Gastroesophageal sphincter (tissue), 4 donors: ENCODE data around the gene FN3K. TPM values are rescaled to one million over a fixed set of nuclear protein-coding genes. Genes with fewer than 3 reads are reported as not detected.
"Not testable (repeated sequence)": the region's sequence is repeated elsewhere in the genome, so short reads cannot be mapped to it uniquely, and the experiment has no call there.

Experiments
- ATAC-seq: fragments of 150-250 bp; one replicate; pipeline ENCODE4 v1.9.1; 2016; ENCODE audit warnings: mild to moderate bottlenecking, moderate library complexity
- H3K27ac ChIP-seq, 4 donors: fragments of 200-600 bp; sonication (generic) in 3 of 4; 1 replicate in 3 of 4; 2 replicates in 1 of 4; pipeline ENCODE4 v1.5.1; 2016 to 2019
- H3K27me3 ChIP-seq: fragments of 200-600 bp; sonication (generic); one replicate; pipeline ENCODE4 v1.5.1; 2019
- H3K36me3 ChIP-seq, 2 donors: fragments of 200-600 bp; sonication (generic); one replicate each; pipeline ENCODE4 v1.5.1; 2019; ENCODE audit warnings: control low read depth in 1 of 2
- H3K4me1 ChIP-seq, 3 donors: fragments of 200-600 bp; sonication (generic); 1 replicate in 2 of 3; 2 replicates in 1 of 3; pipeline ENCODE4 v1.5.1; 2016 to 2019; ENCODE audit warnings: control low read depth in 2 of 3
- H3K4me3 ChIP-seq, 2 donors: fragments of 200-600 bp; sonication (generic); one replicate each; pipeline ENCODE4 v1.5.1; 2019; ENCODE audit warnings: mild to moderate bottlenecking in 1 of 2, moderate library complexity in 1 of 2
- H3K9me3 ChIP-seq, 3 donors: fragments of 200-600 bp; sonication (generic); one replicate each; pipeline ENCODE4 v1.5.1; 2017 to 2019; ENCODE audit warnings: control low read depth in 2 of 3
- CTCF ChIP-seq, 4 experiments: fragments of 200-600 bp in 2 of 4; fragments of 450-650 bp in 2 of 4; sonication (generic) in 1 of 4; IDR thresholded peaks; one replicate each; pipeline ENCODE4 v1.5.1; 2017 to 2019; ENCODE audit warnings: antibody characterized with exemption in 4 of 4, mild to moderate bottlenecking in 2 of 4, moderate library complexity in 2 of 4
- EP300 ChIP-seq: sonication (generic); formaldehyde crosslinking; IDR thresholded peaks from one replicate; pipeline ENCODE4 v1.6.1; 2017; ENCODE audit warnings: antibody characterized with exemption, mild to moderate bottlenecking
- POLR2A ChIP-seq, 2 donors: fragments of 450-650 bp; IDR thresholded peaks; one replicate each; pipeline ENCODE4 v1.6.1; 2017; ENCODE audit warnings: antibody characterized with exemption in 2 of 2, mild to moderate bottlenecking in 2 of 2, moderate library complexity in 1 of 2
- POLR2AphosphoS5 ChIP-seq: sonication (generic); formaldehyde crosslinking; IDR thresholded peaks from one replicate; pipeline ENCODE4 v1.6.1; 2017; ENCODE audit warnings: antibody characterized with exemption
- WGBS, 2 donors: methylation state at CpG; one replicate each; pipeline ENCODE4 v1.1.5; 2018; ENCODE audit warnings: low coverage in 1 of 2; 5-methylcytosine and 5-hydroxymethylcytosine counted together
- total RNA-seq, 4 donors: library from RNA; depleted of rRNA; stranded (reverse); fragments of >200 nt; gene quantifications; one replicate each; pipeline ENCODE4 v1.1.0, GENCODE V29; 2016

The FN3K gene
- total RNA-seq, 4 donors from 2014 or later, result 6.9 to 22.0 (median 8.6) TPM

- WGBS, 2 donors, result 53 to 75% methylated on average over 2 to 15 of the region's 21 CpGs
Observed at GRCh38 chr17:82777778-82778375, 42.5 kb downstream of the FN3K start.

GRCh38 chr17:82779541-82779940 lies 44.1 kb downstream of the FN3K start:
- H3K27ac ChIP-seq, result no peak overlapping the region
- ATAC-seq, result no peak
- TF ChIP-seq CTCF (IDR thresholded peaks at IDR 0.05), result no peak
- no peak for TF ChIP-seq POLR2AphosphoS5
- TF ChIP-seq EP300, result no peak
- no peak for TF ChIP-seq POLR2A (IDR thresholded peaks at IDR 0.05)
- WGBS, 2 donors, result 40% methylated on average over 1 of the region's 23 CpGs; no CpG with 5 or more reads in 1 of the 2 donors
- no peaks in the 10 kb centered on the region for H3K9me3 ChIP-seq
- H3K27me3 ChIP-seq, result no peaks in the 10 kb centered on the region
- peaks cover 0 to 21% (median 0%) of the 10 kb centered on the region in 3 donors for H3K4me1 ChIP-seq
- H3K4me3 ChIP-seq, result no peak overlapping the region
- H3K36me3 ChIP-seq, result peaks cover 0 to 41% of the 10 kb centered on the region in 2 donors

More at GRCh38 chr17:82777778-82778375, 42.5 kb downstream of the FN3K start:
- peak in 3 of 4 experiments; percentile 42 to 49 (median 44) for TF ChIP-seq CTCF (IDR thresholded peaks at IDR 0.05)
- H3K9me3 ChIP-seq, H3K27me3 ChIP-seq, H3K27ac ChIP-seq, H3K4me3 ChIP-seq, ATAC-seq: not testable (repeated sequence)
- H3K4me1 ChIP-seq, result peaks cover 0 to 22% (median 0%) of the 10 kb centered on the region in 3 donors
- H3K36me3 ChIP-seq, result peaks cover 0 to 33% of the 10 kb centered on the region in 2 donors

- Histone ChIP-seq H3K4me3 (no peak overlapping the region), H3K27ac (no peak overlapping the region), H3K27me3 (no peaks in the 10 kb centered on the region), H3K9me3 (no peaks in the 10 kb centered on the region), H3K4me1 (peaks cover 0 to 15% (median 0%) of the 10 kb centered on the region in 3 donors), H3K36me3 (peaks cover 0 to 46% of the 10 kb centered on the region in 2 donors)
- ATAC-seq, result no peak
- WGBS, 2 donors, result 60% methylated on average over 1 of the region's 12 CpGs; no CpG with 5 or more reads in 1 of the 2 donors
- TF ChIP-seq POLR2AphosphoS5 (no peak), CTCF (IDR thresholded peaks at IDR 0.05) (no peak), EP300 (no peak), POLR2A (IDR thresholded peaks at IDR 0.05) (no peak)
Observed at GRCh38 chr17:82780195-82780594, 44.8 kb downstream of the FN3K start.

- peaks cover 0 to 43% of the 10 kb centered on the region in 2 donors for H3K36me3 ChIP-seq
- no peaks in the 10 kb centered on the region for H3K27me3 ChIP-seq
- TF ChIP-seq POLR2A (IDR thresholded peaks at IDR 0.05) (no peak), EP300 (no peak), CTCF (IDR thresholded peaks at IDR 0.05) (no peak), POLR2AphosphoS5 (no peak)
- ATAC-seq, result peak; percentile 14
- peaks cover 0 to 13% (median 0%) of the 10 kb centered on the region in 3 donors for H3K4me1 ChIP-seq
- H3K4me3 ChIP-seq, result no peak overlapping the region
- H3K9me3 ChIP-seq, result no peaks in the 10 kb centered on the region
- H3K27ac ChIP-seq, result no peak overlapping the region
- 46% methylated on average over 4 of the region's 27 CpGs; no CpG with 5 or more reads in 1 of the 2 donors for WGBS, 2 donors
Observed at GRCh38 chr17:82780971-82781893, 45.8 kb downstream of the FN3K start.
